ENCODE data around the gene MALAT1. TPM values are rescaled to one million over a fixed set of nuclear protein-coding genes. Genes with fewer than 3 reads are reported as not detected.

The MALAT1 gene
- total and polyA plus RNA-seq, 2 of the 13 experiments (the other 11 are each of a cell fraction or from before 2014, with no cell fraction given): 143 to 1,237 TPM

GRCh38 chr11:65468874-65469333, 29.9 kb upstream of the MALAT1 start (continued):
- TF ChIP-seq, protein P1, sequence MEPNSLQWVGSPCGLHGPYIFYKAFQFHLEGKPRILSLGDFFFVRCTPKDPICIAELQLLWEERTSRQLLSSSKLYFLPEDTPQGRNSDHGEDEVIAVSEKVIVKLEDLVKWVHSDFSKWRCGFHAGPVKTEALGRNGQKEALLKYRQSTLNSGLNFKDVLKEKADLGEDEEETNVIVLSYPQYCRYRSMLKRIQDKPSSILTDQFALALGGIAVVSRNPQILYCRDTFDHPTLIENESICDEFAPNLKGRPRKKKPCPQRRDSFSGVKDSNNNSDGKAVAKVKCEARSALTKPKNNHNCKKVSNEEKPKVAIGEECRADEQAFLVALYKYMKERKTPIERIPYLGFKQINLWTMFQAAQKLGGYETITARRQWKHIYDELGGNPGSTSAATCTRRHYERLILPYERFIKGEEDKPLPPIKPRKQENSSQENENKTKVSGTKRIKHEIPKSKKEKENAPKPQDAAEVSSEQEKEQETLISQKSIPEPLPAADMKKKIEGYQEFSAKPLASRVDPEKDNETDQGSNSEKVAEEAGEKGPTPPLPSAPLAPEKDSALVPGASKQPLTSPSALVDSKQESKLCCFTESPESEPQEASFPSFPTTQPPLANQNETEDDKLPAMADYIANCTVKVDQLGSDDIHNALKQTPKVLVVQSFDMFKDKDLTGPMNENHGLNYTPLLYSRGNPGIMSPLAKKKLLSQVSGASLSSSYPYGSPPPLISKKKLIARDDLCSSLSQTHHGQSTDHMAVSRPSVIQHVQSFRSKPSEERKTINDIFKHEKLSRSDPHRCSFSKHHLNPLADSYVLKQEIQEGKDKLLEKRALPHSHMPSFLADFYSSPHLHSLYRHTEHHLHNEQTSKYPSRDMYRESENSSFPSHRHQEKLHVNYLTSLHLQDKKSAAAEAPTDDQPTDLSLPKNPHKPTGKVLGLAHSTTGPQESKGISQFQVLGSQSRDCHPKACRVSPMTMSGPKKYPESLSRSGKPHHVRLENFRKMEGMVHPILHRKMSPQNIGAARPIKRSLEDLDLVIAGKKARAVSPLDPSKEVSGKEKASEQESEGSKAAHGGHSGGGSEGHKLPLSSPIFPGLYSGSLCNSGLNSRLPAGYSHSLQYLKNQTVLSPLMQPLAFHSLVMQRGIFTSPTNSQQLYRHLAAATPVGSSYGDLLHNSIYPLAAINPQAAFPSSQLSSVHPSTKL (CRISPR knock-in tag; IDR thresholded peaks at IDR 0.05): peak; percentile 38; the same call in 1 of the 2 replicates
- TF ChIP-seq ZNF530 (CRISPR knock-in tag; IDR thresholded peaks at IDR 0.05; ENCODE audit: low read depth) (no peak), HNRNPLL (IDR thresholded peaks at IDR 0.05; ENCODE audit: low read depth, low read length, poor library complexity, severe bottlenecking) (no peak), ZNF580 (CRISPR knock-in tag; IDR thresholded peaks at IDR 0.05; ENCODE audit: borderline replicate concordance, low read depth) (no peak), PPARG (CRISPR knock-in tag; conservative IDR thresholded peaks at IDR 0.05) (no peak), PHF8 (CRISPR knock-in tag; IDR thresholded peaks at IDR 0.05) (no peak), SNAI1 (CRISPR knock-in tag; IDR thresholded peaks at IDR 0.05; ENCODE audit: borderline replicate concordance) (no peak), CAMTA2 (CRISPR knock-in tag; IDR thresholded peaks at IDR 0.05; ENCODE audit: borderline replicate concordance) (no peak), ZSCAN31 (CRISPR knock-in tag; IDR thresholded peaks at IDR 0.05; ENCODE audit: low read depth) (no peak), ZNF619 (CRISPR knock-in tag; IDR thresholded peaks at IDR 0.05) (no peak), SIX1 (CRISPR knock-in tag; IDR thresholded peaks at IDR 0.05; ENCODE audit: borderline replicate concordance) (0 out of 2 replicates have a peak, but pooled peaks have one; percentile 29), ZNF124 (CRISPR knock-in tag; IDR thresholded peaks at IDR 0.05) (no peak), PCBP2 (optimal IDR thresholded peaks at IDR 0.05; ENCODE audit: low read depth, low read length, poor library complexity, severe bottlenecking) (no peak), ZNF34 (CRISPR knock-in tag; IDR thresholded peaks at IDR 0.05; ENCODE audit: borderline replicate concordance) (no peak), RBFOX2 (IDR thresholded peaks at IDR 0.05; ENCODE audit: low read depth, low read length) (no peak), ZNF660 (CRISPR knock-in tag; IDR thresholded peaks at IDR 0.05; ENCODE audit: borderline replicate concordance, low read depth) (no peak)
- TF ChIP-seq, protein P2, sequence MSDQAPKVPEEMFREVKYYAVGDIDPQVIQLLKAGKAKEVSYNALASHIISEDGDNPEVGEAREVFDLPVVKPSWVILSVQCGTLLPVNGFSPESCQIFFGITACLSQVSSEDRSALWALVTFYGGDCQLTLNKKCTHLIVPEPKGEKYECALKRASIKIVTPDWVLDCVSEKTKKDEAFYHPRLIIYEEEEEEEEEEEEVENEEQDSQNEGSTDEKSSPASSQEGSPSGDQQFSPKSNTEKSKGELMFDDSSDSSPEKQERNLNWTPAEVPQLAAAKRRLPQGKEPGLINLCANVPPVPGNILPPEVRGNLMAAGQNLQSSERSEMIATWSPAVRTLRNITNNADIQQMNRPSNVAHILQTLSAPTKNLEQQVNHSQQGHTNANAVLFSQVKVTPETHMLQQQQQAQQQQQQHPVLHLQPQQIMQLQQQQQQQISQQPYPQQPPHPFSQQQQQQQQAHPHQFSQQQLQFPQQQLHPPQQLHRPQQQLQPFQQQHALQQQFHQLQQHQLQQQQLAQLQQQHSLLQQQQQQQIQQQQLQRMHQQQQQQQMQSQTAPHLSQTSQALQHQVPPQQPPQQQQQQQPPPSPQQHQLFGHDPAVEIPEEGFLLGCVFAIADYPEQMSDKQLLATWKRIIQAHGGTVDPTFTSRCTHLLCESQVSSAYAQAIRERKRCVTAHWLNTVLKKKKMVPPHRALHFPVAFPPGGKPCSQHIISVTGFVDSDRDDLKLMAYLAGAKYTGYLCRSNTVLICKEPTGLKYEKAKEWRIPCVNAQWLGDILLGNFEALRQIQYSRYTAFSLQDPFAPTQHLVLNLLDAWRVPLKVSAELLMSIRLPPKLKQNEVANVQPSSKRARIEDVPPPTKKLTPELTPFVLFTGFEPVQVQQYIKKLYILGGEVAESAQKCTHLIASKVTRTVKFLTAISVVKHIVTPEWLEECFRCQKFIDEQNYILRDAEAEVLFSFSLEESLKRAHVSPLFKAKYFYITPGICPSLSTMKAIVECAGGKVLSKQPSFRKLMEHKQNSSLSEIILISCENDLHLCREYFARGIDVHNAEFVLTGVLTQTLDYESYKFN (CRISPR knock-in tag; conservative IDR thresholded peaks at IDR 0.05): no peak
- TF ChIP-seq, protein P3, sequence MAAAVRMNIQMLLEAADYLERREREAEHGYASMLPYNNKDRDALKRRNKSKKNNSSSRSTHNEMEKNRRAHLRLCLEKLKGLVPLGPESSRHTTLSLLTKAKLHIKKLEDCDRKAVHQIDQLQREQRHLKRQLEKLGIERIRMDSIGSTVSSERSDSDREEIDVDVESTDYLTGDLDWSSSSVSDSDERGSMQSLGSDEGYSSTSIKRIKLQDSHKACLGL (CRISPR knock-in tag; IDR thresholded peaks at IDR 0.05): no peak
- TF ChIP-seq, protein P4, sequence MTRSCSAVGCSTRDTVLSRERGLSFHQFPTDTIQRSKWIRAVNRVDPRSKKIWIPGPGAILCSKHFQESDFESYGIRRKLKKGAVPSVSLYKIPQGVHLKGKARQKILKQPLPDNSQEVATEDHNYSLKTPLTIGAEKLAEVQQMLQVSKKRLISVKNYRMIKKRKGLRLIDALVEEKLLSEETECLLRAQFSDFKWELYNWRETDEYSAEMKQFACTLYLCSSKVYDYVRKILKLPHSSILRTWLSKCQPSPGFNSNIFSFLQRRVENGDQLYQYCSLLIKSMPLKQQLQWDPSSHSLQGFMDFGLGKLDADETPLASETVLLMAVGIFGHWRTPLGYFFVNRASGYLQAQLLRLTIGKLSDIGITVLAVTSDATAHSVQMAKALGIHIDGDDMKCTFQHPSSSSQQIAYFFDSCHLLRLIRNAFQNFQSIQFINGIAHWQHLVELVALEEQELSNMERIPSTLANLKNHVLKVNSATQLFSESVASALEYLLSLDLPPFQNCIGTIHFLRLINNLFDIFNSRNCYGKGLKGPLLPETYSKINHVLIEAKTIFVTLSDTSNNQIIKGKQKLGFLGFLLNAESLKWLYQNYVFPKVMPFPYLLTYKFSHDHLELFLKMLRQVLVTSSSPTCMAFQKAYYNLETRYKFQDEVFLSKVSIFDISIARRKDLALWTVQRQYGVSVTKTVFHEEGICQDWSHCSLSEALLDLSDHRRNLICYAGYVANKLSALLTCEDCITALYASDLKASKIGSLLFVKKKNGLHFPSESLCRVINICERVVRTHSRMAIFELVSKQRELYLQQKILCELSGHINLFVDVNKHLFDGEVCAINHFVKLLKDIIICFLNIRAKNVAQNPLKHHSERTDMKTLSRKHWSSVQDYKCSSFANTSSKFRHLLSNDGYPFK (CRISPR knock-in tag; IDR thresholded peaks at IDR 0.05; ENCODE audit: borderline replicate concordance): no peak

Data from HepG2 (cell line).